ENCODE measurements around the gene USP37. TPM values are rescaled to one million over a fixed set of nuclear protein-coding genes. Genes with fewer than 3 reads are reported as not detected.
A peak's percentile ranks its signal among the peaks of the same experiment; 100 is the strongest.

USP37 gene
- total RNA-seq, 1 donor from 2014 or later: 11.8 TPM

DNA sequence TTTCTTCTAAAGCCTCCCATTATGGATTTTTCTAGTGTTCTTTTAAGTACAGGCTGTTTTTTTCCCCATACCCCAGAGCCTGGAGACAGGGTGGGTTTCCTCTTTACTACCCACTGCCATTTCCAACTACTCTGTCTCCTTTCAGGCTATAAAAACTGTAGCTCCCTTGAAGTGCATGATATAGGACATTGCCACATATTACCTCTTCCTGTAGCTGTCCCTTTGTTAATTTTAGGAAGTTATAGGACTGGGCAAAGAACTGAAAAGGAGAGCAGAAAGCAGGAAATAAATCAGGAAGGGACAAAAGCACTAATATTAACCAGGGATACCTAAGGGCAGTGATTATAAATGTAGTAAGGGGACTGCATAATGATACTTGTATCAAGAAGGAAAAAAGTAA lies 95.2 kb downstream of the USP37 start:
- Histone ChIP-seq H3K4me3 (no peak overlapping the region), H3K4me1 (no peaks in the 10 kb centered on the region), H3K36me3 (peaks cover 10 to 54% of the 10 kb centered on the region in 2 donors), H3K27ac (no peak overlapping the region), H3K27me3 (no peaks in the 10 kb centered on the region), H3K9me3 (no peaks in the 10 kb centered on the region)
- intact Hi-C loops (cut with DNase I): no loop called here
- DNase-seq (ENCODE audit: low spot score in 2 of 2): no peak
- TF ChIP-seq, protein P1, sequence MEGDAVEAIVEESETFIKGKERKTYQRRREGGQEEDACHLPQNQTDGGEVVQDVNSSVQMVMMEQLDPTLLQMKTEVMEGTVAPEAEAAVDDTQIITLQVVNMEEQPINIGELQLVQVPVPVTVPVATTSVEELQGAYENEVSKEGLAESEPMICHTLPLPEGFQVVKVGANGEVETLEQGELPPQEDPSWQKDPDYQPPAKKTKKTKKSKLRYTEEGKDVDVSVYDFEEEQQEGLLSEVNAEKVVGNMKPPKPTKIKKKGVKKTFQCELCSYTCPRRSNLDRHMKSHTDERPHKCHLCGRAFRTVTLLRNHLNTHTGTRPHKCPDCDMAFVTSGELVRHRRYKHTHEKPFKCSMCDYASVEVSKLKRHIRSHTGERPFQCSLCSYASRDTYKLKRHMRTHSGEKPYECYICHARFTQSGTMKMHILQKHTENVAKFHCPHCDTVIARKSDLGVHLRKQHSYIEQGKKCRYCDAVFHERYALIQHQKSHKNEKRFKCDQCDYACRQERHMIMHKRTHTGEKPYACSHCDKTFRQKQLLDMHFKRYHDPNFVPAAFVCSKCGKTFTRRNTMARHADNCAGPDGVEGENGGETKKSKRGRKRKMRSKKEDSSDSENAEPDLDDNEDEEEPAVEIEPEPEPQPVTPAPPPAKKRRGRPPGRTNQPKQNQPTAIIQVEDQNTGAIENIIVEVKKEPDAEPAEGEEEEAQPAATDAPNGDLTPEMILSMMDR (IDR thresholded peaks at IDR 0.05): no peak

- H3K36me3 ChIP-seq: peaks cover 9 to 47% of the 10 kb centered on the region in 2 donors
Measured at GRCh38 chr2:218471982-218472381, 96.2 kb downstream of the USP37 start.

DNA sequence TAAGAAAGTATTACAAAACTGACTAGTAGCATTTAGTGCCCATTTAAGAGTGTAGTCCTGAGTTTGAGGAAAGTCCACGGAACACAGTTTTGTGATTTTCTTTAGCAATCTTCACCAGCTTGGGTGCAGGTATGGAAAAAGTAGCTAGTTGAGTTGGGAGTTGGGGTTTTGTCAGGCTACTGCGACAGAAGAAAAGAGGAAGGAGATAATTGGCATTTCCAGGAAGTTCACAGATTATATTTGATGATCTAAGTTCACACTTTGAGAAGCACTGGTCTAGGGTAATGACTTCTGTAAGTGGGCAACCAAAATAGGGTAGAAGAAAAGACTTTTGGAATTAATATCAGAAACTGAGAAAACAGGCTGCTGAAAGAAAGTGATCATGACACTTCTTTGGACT lies 97.1 kb downstream of the USP37 start:
- intact Hi-C loops (cut with DNase I): no loop called here
- Histone ChIP-seq H3K27ac (no peak overlapping the region), H3K4me1 (no peaks in the 10 kb centered on the region), H3K27me3 (no peaks in the 10 kb centered on the region), H3K36me3 (peaks cover 9 to 43% of the 10 kb centered on the region in 2 donors), H3K9me3 (no peaks in the 10 kb centered on the region), H3K4me3 (no peak overlapping the region)
- no peak for DNase-seq (ENCODE audit: low spot score in 2 of 2)
- TF ChIP-seq, protein P1 (IDR thresholded peaks at IDR 0.05): no peak

More at GRCh38 chr2:218471982-218472381, 96.2 kb downstream of the USP37 start:
- TF ChIP-seq, protein P1 (IDR thresholded peaks at IDR 0.05): no peak
- H3K4me3 ChIP-seq: no peak overlapping the region
- H3K27ac ChIP-seq: no peak overlapping the region
- intact Hi-C loops (cut with DNase I): no loop called here
- no peaks in the 10 kb centered on the region for H3K4me1 ChIP-seq
- no peak for DNase-seq (ENCODE audit: low spot score in 2 of 2)
- H3K9me3 ChIP-seq: no peaks in the 10 kb centered on the region
- no peaks in the 10 kb centered on the region for H3K27me3 ChIP-seq

DNA sequence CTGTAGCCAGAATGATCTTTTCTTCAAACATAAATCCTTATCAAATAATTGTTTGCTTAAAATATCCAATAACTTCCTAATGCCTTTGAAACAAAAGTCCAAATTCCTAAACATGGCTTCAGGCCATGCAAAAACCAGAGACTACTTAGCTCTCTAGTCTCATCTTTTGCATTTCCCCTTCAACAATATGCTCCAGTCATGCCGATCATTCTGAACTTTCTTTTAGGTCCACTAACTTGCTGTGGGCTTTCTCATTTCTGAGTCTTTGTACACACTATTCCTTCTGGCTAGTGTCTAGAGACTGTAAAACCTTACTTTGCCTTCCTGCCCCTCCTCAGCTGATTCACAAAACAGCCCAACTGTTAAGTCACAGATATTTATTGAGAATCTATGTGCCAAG lies 97.7 kb downstream of the USP37 start:
- Histone ChIP-seq H3K4me3 (no peak overlapping the region), H3K9me3 (no peaks in the 10 kb centered on the region), H3K27me3 (no peaks in the 10 kb centered on the region), H3K4me1 (no peaks in the 10 kb centered on the region), H3K27ac (no peak overlapping the region), H3K36me3 (peaks cover 9 to 37% of the 10 kb centered on the region in 2 donors)
- intact Hi-C loops (cut with DNase I): no loop called here
- no peak for DNase-seq (ENCODE audit: low spot score in 2 of 2)
- TF ChIP-seq, protein P1 (IDR thresholded peaks at IDR 0.05): no peak

DNA sequence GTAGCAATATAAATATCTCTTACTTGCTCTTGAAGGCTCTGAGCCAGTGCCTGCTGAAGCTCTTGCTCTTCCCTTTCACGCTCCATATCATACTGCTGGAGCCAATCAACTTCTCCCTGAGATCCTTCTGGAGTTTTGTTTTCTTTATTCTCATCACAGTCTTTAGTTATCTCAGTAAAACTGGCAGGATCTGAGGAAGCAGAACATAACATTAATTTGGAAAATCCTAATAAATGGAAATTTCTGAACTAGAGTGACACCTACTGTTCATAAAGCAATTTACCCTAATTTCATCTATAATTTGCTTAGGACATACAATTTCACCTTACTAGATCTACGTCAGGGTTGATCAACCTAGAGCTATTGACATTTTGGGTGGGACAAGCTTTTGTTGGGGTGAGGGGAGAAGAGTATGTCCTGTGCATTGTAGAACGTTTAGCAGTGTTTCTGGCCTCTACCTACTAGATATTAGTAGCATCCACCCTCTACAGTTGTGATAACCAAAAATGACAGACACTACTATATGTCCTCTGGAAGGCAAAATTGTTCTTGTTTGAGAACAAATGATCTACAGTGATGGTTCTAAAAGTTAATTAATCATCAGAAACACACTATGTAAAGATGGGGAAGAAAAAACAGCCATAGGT lies 102.0 kb downstream of the USP37 start:
- no peaks in the 10 kb centered on the region for H3K9me3 ChIP-seq
- no peak for DNase-seq (ENCODE audit: low spot score in 2 of 2)
- H3K36me3 ChIP-seq: peaks cover 11 to 35% of the 10 kb centered on the region in 2 donors
- no peaks in the 10 kb centered on the region for H3K4me1 ChIP-seq
- H3K4me3 ChIP-seq: no peak overlapping the region
- no peak overlapping the region for H3K27ac ChIP-seq
- TF ChIP-seq, protein P1 (IDR thresholded peaks at IDR 0.05): peak; percentile 29 to 59 (median 38)
- H3K27me3 ChIP-seq: no peaks in the 10 kb centered on the region
- intact Hi-C loops (cut with DNase I): loop anchor here (1.0 to 5.0 kb wide), 4 partner anchors 59 to 280 kb away; partner anchors contain the start of genes AAMP and PNKD

All from ascending aorta (tissue), 2 donors.